ENCODE results near the gene HNRNPL.

Gene HNRNPL

DNA sequence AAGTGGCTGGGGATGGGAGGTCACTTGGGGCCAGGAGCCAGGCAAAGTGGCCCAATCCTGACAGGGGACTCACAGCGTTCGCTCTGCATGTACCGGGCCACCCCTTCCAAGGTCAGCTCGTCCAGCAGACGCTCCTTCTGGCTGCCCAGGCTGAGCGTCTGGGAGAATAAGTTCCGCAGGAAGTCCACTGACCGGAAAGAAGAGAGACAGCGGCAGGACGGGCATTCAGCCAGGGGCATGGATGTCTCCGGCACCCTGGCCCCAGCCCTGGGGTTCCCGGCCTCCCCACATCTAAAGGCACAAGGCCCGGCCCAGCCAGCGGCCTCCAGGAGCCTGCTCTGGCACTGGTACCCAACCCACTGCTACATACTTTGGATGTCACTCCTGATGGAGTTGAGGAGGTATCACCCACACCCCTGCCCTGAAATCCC is 43.6 kb upstream of the HNRNPL start:
- H4K20me1 ChIP-seq (ENCODE audit: insufficient read depth, low read length): peaks cover 5% of the 10 kb centered on the region
- no peak for TF ChIP-seq EZH2 (IDR thresholded peaks at IDR 0.05; ENCODE audit: borderline replicate concordance, low read depth, low read length, severe bottlenecking)
- TF ChIP-seq, protein P1, sequence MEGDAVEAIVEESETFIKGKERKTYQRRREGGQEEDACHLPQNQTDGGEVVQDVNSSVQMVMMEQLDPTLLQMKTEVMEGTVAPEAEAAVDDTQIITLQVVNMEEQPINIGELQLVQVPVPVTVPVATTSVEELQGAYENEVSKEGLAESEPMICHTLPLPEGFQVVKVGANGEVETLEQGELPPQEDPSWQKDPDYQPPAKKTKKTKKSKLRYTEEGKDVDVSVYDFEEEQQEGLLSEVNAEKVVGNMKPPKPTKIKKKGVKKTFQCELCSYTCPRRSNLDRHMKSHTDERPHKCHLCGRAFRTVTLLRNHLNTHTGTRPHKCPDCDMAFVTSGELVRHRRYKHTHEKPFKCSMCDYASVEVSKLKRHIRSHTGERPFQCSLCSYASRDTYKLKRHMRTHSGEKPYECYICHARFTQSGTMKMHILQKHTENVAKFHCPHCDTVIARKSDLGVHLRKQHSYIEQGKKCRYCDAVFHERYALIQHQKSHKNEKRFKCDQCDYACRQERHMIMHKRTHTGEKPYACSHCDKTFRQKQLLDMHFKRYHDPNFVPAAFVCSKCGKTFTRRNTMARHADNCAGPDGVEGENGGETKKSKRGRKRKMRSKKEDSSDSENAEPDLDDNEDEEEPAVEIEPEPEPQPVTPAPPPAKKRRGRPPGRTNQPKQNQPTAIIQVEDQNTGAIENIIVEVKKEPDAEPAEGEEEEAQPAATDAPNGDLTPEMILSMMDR (IDR thresholded peaks at IDR 0.05; ENCODE audit: borderline replicate concordance, extremely low read depth, low read length, poor library complexity, severe bottlenecking): no peak
- no peak for DNase-seq
- peaks cover 8% of the 10 kb centered on the region for H3K4me1 ChIP-seq (ENCODE audit: insufficient read depth, low read length)
- H3K9me3 ChIP-seq (ENCODE audit: insufficient read depth, low read length, severe bottlenecking): no peaks in the 10 kb centered on the region
- H3K27me3 ChIP-seq (ENCODE audit: insufficient read depth, low read length, poor library complexity): no peaks in the 10 kb centered on the region
- H3K4me3 ChIP-seq (ENCODE audit: low read depth in 1 of 2, low read length in 2 of 2): no peak overlapping the region
- H3K79me2 ChIP-seq (ENCODE audit: insufficient read depth, low read length): peaks cover 14% of the 10 kb centered on the region
- peaks cover 22% of the 10 kb centered on the region for H3K36me3 ChIP-seq (ENCODE audit: insufficient read depth, low read length)
- H2AFZ ChIP-seq (ENCODE audit: low read depth, low read length): no peak overlapping the region
- H3K4me2 ChIP-seq (ENCODE audit: insufficient read depth, low read length): no peak overlapping the region
- ATAC-seq (ENCODE audit: insufficient read depth, low read depth): no peak
- no peak overlapping the region for H3K27ac ChIP-seq (ENCODE audit: low read length)
- no peak overlapping the region for H3K9ac ChIP-seq (ENCODE audit: low read depth, low read length)

DNA sequence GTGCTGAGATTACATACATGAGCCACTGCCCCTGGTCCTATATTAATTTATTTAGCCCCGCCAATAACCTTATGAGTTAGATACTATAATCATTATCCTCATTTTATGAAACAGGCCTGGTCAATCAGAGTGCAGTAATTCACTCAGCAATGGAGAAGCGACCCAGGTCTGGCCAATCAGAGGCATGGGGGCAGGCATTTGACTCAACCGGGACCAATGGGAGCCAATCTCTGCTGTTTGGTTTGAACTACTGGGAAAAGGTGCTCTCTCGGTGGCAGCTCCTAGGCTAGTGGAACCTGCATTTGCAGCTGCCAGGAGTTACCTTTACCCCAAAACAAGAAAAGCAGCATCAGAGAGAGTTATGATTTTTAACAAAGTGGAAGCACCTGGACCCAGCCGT is 43.1 kb upstream of the HNRNPL start:
- peaks cover 9% of the 10 kb centered on the region for H3K79me2 ChIP-seq (ENCODE audit: insufficient read depth, low read length)
- H3K4me3 ChIP-seq (ENCODE audit: low read depth in 1 of 2, low read length in 2 of 2): no peak overlapping the region
- H4K20me1 ChIP-seq (ENCODE audit: insufficient read depth, low read length): peaks cover under 1% of the 10 kb centered on the region; the same call in 1 of the 2 replicates
- no peak for ATAC-seq (ENCODE audit: insufficient read depth, low read depth)
- H3K27me3 ChIP-seq (ENCODE audit: insufficient read depth, low read length, poor library complexity): no peaks in the 10 kb centered on the region
- no peak for DNase-seq
- TF ChIP-seq EZH2 (IDR thresholded peaks at IDR 0.05; ENCODE audit: borderline replicate concordance, low read depth, low read length, severe bottlenecking): no peak
- TF ChIP-seq, protein P1 (IDR thresholded peaks at IDR 0.05; ENCODE audit: borderline replicate concordance, extremely low read depth, low read length, poor library complexity, severe bottlenecking): no peak
- H3K4me1 ChIP-seq (ENCODE audit: insufficient read depth, low read length): peaks cover 3% of the 10 kb centered on the region; the same call in 1 of the 2 replicates
- no peak overlapping the region for H2AFZ ChIP-seq (ENCODE audit: low read depth, low read length)
- H3K27ac ChIP-seq (ENCODE audit: low read length): no peak overlapping the region
- peaks cover 24% of the 10 kb centered on the region for H3K36me3 ChIP-seq (ENCODE audit: insufficient read depth, low read length)
- H3K4me2 ChIP-seq (ENCODE audit: insufficient read depth, low read length): no peak overlapping the region
- no peak overlapping the region for H3K9ac ChIP-seq (ENCODE audit: low read depth, low read length)
- no peaks in the 10 kb centered on the region for H3K9me3 ChIP-seq (ENCODE audit: insufficient read depth, low read length, severe bottlenecking)

DNA sequence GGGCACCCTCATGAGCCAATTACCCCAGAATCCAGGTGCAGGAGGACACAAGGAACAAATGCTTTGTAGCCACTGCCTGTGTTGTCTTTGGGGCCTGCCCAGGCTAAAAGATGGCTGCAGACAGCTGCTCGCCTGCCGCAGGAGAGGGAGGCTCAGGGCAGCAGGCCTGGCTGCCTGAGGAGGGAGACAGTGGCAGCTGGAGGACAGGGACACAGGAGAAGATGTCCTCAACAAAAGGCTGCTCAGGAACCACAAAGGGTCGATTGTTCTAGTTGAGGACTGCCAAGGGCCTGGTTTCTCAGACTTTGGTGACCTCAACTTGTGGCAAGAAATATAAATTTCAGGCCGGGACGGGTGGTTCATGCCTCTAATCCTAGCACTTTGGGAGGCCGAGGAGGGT is 42.0 kb upstream of the HNRNPL start:
- H3K36me3 ChIP-seq (ENCODE audit: insufficient read depth, low read length): peaks cover 29% of the 10 kb centered on the region
- no peaks in the 10 kb centered on the region for H3K9me3 ChIP-seq (ENCODE audit: insufficient read depth, low read length, severe bottlenecking)
- DNase-seq: no peak
- H3K4me3 ChIP-seq (ENCODE audit: low read depth in 1 of 2, low read length in 2 of 2): no peak overlapping the region
- H3K27ac ChIP-seq (ENCODE audit: low read length): no peak overlapping the region
- no peak overlapping the region for H3K9ac ChIP-seq (ENCODE audit: low read depth, low read length)
- peaks cover 2% of the 10 kb centered on the region; the same call in 1 of the 2 replicates for H3K79me2 ChIP-seq (ENCODE audit: insufficient read depth, low read length)
- H3K4me1 ChIP-seq (ENCODE audit: insufficient read depth, low read length): no peaks in the 10 kb centered on the region
- no peaks in the 10 kb centered on the region for H3K27me3 ChIP-seq (ENCODE audit: insufficient read depth, low read length, poor library complexity)
- no peaks in the 10 kb centered on the region for H4K20me1 ChIP-seq (ENCODE audit: insufficient read depth, low read length)
- H3K4me2 ChIP-seq (ENCODE audit: insufficient read depth, low read length): no peak overlapping the region
- no peak overlapping the region for H2AFZ ChIP-seq (ENCODE audit: low read depth, low read length)
- no peak for ATAC-seq (ENCODE audit: insufficient read depth, low read depth)
- no peak for TF ChIP-seq EZH2 (IDR thresholded peaks at IDR 0.05; ENCODE audit: borderline replicate concordance, low read depth, low read length, severe bottlenecking)
- TF ChIP-seq, protein P1 (IDR thresholded peaks at IDR 0.05; ENCODE audit: borderline replicate concordance, extremely low read depth, low read length, poor library complexity, severe bottlenecking): no peak

DNA sequence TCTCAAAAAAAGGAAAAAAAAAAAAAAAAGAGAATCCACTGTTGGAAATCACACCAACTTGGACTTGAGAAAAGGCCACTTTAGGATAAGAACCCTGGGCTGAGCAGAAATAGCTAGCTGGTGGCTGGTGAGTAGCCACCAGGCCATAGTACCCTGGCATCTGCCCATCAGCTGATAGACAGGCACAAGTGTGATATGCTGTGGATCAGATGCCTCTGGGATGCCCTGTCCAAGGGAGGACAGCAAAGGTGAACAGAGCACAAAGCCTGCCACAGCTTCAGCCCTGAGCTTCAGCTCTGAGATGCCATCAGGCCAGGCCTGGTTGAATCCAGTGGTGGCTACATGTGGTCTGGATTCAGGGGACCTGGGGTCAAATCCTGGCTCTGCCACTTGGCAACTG is 40.9 kb upstream of the HNRNPL start:
- Histone ChIP-seq H3K9ac (ENCODE audit: low read depth, low read length) (no peak overlapping the region), H3K4me3 (ENCODE audit: low read depth in 1 of 2, low read length in 2 of 2) (no peak overlapping the region), H3K4me2 (ENCODE audit: insufficient read depth, low read length) (no peak overlapping the region), H2AFZ (ENCODE audit: low read depth, low read length) (no peak overlapping the region), H3K27me3 (ENCODE audit: insufficient read depth, low read length, poor library complexity) (no peaks in the 10 kb centered on the region), H3K27ac (ENCODE audit: low read length) (no peak overlapping the region), H3K9me3 (ENCODE audit: insufficient read depth, low read length, severe bottlenecking) (no peaks in the 10 kb centered on the region), H3K4me1 (ENCODE audit: insufficient read depth, low read length) (no peaks in the 10 kb centered on the region), H3K36me3 (ENCODE audit: insufficient read depth, low read length) (peaks cover 29% of the 10 kb centered on the region), H3K79me2 (ENCODE audit: insufficient read depth, low read length) (no peaks in the 10 kb centered on the region), H4K20me1 (ENCODE audit: insufficient read depth, low read length) (no peaks in the 10 kb centered on the region)
- ATAC-seq (ENCODE audit: insufficient read depth, low read depth) (no peak), DNase-seq (no peak)
- TF ChIP-seq, protein P1 (IDR thresholded peaks at IDR 0.05; ENCODE audit: borderline replicate concordance, extremely low read depth, low read length, poor library complexity, severe bottlenecking): no peak
- TF ChIP-seq EZH2 (IDR thresholded peaks at IDR 0.05; ENCODE audit: borderline replicate concordance, low read depth, low read length, severe bottlenecking): no peak

Data from DND-41 (cell line).